ENCODE data around the gene PLEKHO2. TPM values are rescaled to one million over a fixed set of nuclear protein-coding genes. Genes with fewer than 3 reads are reported as not detected.

The PLEKHO2 gene
- total RNA-seq, 2 experiments from 2014 or later: 32.9 to 33.1 TPM

DNA sequence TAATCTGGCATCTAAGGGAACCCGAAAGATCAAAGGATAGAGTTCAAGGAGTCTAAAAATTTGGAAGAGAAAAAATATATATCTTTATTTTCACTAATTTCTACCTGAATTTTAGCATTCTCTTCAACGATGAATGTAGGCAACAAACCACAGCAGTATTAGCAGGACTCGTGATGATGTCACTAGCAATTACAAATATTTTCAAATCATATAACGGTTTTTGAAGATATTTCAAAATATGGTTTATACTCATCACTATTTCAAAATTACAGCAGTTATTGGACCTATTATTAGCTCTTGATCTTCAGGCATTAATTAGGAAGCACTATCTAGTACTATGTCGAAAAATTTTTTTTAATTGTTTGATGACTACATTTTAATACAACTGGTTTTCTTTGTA lies 43.0 kb downstream of the PLEKHO2 start:
- POLR2A ChIA-PET: interaction anchor here (1.0 to 7.6 kb wide), 3 partner anchors 8 to 39 kb away, joined by 3 to 182 read pairs (median 3); no protein-coding TSS in a partner anchor
- Mint-ChIP-seq H3K27me3 (no peaks in the 10 kb centered on the region), H3K4me3 (no peak overlapping the region), H3K4me1 (peaks cover 38% of the 10 kb centered on the region), H3K9me3 (no peaks in the 10 kb centered on the region), H3K27ac (no peak overlapping the region), H3K36me3 (ENCODE audit: low read depth) (no peaks in the 10 kb centered on the region)
- CTCF ChIA-PET: interaction anchor here (5.8 kb wide), 1 partner anchor 9 kb away, joined by 48 read pairs; no protein-coding TSS in a partner anchor
- DNase-seq: no peak

GRCh38 chr15:64888336-64888735 lies 46.6 kb downstream of the PLEKHO2 start:
- ChIA-PET POLR2A (interaction anchor here (0.8 to 1.2 kb wide), 4 partner anchors 8 to 23 kb away, joined by 3 to 6 read pairs (median 3); no protein-coding TSS in a partner anchor), CTCF (interaction anchor here (0.5 to 2.8 kb wide), 2 partner anchors 15 to 52 kb away, joined by 6 to 9 read pairs; no protein-coding TSS in a partner anchor)
- H3K9me3 Mint-ChIP-seq: no peaks in the 10 kb centered on the region
- H3K27me3 Mint-ChIP-seq: no peaks in the 10 kb centered on the region
- DNase-seq: no peak
- H3K36me3 Mint-ChIP-seq (ENCODE audit: low read depth): peaks cover 4% of the 10 kb centered on the region
- no peak overlapping the region for H3K27ac Mint-ChIP-seq
- H3K4me3 Mint-ChIP-seq: no peak overlapping the region
- H3K4me1 Mint-ChIP-seq: peaks cover 42% of the 10 kb centered on the region

GRCh38 chr15:64891561-64891960 lies 49.8 kb downstream of the PLEKHO2 start:
- no peak for DNase-seq
- Mint-ChIP-seq H3K4me3 (no peak overlapping the region), H3K27ac (peak overlapping the region; percentile 99), H3K36me3 (ENCODE audit: low read depth) (peaks cover 4% of the 10 kb centered on the region), H3K4me1 (peaks cover 54% of the 10 kb centered on the region), H3K27me3 (no peaks in the 10 kb centered on the region), H3K9me3 (no peaks in the 10 kb centered on the region)
- POLR2A ChIA-PET: interaction anchor here (0.6 to 6.3 kb wide), 11 partner anchors 8 to 109 kb away, joined by 3 to 182 read pairs (median 15); partner anchors contain the start of genes PIF1, PLEKHO2 and SPG21
- CTCF ChIA-PET: interaction anchor here (5.3 to 6.2 kb wide), 2 partner anchors 8 to 54 kb away, joined by 48 to 105 read pairs; no protein-coding TSS in a partner anchor

DNA sequence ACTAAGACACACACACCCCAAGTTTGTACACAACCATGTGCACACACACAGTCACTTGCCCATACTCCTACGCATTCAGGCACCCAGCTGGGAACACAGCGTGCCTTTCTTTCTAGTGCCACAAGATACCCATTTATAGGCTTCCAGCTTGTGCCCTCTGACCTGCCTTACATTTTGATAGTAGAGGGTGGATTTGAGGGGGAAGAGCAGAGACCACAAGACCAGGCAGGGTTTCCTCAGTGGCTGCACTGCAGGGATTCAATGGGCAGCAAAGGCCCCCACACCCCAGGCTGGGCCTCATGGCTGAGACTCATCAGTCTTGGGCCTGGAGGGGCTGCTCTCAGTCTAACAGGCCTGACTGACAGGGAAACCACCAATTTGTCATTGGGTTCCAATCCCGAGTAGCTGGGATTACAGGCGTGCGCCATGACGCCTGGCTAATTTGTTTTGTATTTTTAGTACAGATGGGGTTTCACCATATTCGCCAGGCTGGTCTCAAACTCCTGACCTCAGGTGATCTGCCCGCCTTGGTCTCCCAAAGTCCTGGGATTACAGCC lies 51.2 kb downstream of the PLEKHO2 start:
- Mint-ChIP-seq H3K4me3 (peak overlapping the region; percentile 82), H3K9me3 (no peaks in the 10 kb centered on the region), H3K4me1 (peaks cover 67% of the 10 kb centered on the region), H3K36me3 (ENCODE audit: low read depth) (peaks cover 10% of the 10 kb centered on the region), H3K27ac (peak overlapping the region; percentile 99), H3K27me3 (no peaks in the 10 kb centered on the region)
- DNase-seq: peak; percentile 45
- ChIA-PET CTCF (interaction anchor here (2.6 to 6.2 kb wide), 6 partner anchors 9 to 84 kb away, joined by 10 to 105 read pairs (median 28); no protein-coding TSS in a partner anchor), POLR2A (interaction anchor here (0.6 to 6.3 kb wide), 25 partner anchors 9 to 1612 kb away, joined by 3 to 182 read pairs (median 13); partner anchors contain the start of genes CIAO2A, PARP16, PIF1 and PLEKHO2)

GRCh38 chr15:64893481-64894394 lies 52.0 kb downstream of the PLEKHO2 start:
- POLR2A ChIA-PET: interaction anchor here (0.7 to 6.3 kb wide), 45 partner anchors 10 to 1703 kb away, joined by 3 to 182 read pairs (median 5); partner anchors contain the start of genes ANKDD1A, CIAO2A, PARP16 and PIF1
- Mint-ChIP-seq H3K4me1 (peaks cover 72% of the 10 kb centered on the region), H3K4me3 (peak overlapping the region; percentile 82), H3K9me3 (no peaks in the 10 kb centered on the region), H3K36me3 (ENCODE audit: low read depth) (peaks cover 15% of the 10 kb centered on the region), H3K27ac (peak overlapping the region; percentile 99), H3K27me3 (no peaks in the 10 kb centered on the region)
- CTCF ChIA-PET: interaction anchor here (0.8 to 6.2 kb wide), 16 partner anchors 10 to 203 kb away, joined by 3 to 105 read pairs (median 8); partner anchors contain the start of gene PIF1
- DNase-seq: peak; percentile 98

- Mint-ChIP-seq H3K4me3 (peak overlapping the region; percentile 82), H3K4me1 (peaks cover 75% of the 10 kb centered on the region), H3K27ac (peak overlapping the region; percentile 99), H3K36me3 (ENCODE audit: low read depth) (peaks cover 20% of the 10 kb centered on the region), H3K9me3 (no peaks in the 10 kb centered on the region), H3K27me3 (no peaks in the 10 kb centered on the region)
- CTCF ChIA-PET: interaction anchor here (0.6 to 6.2 kb wide), 20 partner anchors 11 to 204 kb away, joined by 3 to 105 read pairs (median 6); partner anchors contain the start of gene PIF1
- POLR2A ChIA-PET: interaction anchor here (0.6 to 6.3 kb wide), 47 partner anchors 10 to 1704 kb away, joined by 3 to 182 read pairs (median 4); partner anchors contain the start of genes ANKDD1A, CIAO2A, PARP16 and PIF1
- peak; percentile 94 for DNase-seq
Observed at GRCh38 chr15:64894395-64895056, 52.8 kb downstream of the PLEKHO2 start.

- Mint-ChIP-seq H3K36me3 (ENCODE audit: low read depth) (peaks cover 20% of the 10 kb centered on the region), H3K27ac (peak overlapping the region; percentile 99), H3K4me3 (peak overlapping the region; percentile 82), H3K4me1 (peaks cover 75% of the 10 kb centered on the region), H3K9me3 (no peaks in the 10 kb centered on the region), H3K27me3 (no peaks in the 10 kb centered on the region)
- CTCF ChIA-PET: interaction anchor here (0.6 to 6.2 kb wide), 17 partner anchors 10 to 205 kb away, joined by 3 to 105 read pairs (median 6); partner anchors contain the start of gene PIF1
- DNase-seq: peak; percentile 52
- POLR2A ChIA-PET: interaction anchor here (0.7 to 6.3 kb wide), 26 partner anchors 9 to 896 kb away, joined by 3 to 182 read pairs (median 14); partner anchors contain the start of genes ANKDD1A, CIAO2A, PARP16 and PIF1
Observed at GRCh38 chr15:64895285-64896065, 53.8 kb downstream of the PLEKHO2 start.

DNA sequence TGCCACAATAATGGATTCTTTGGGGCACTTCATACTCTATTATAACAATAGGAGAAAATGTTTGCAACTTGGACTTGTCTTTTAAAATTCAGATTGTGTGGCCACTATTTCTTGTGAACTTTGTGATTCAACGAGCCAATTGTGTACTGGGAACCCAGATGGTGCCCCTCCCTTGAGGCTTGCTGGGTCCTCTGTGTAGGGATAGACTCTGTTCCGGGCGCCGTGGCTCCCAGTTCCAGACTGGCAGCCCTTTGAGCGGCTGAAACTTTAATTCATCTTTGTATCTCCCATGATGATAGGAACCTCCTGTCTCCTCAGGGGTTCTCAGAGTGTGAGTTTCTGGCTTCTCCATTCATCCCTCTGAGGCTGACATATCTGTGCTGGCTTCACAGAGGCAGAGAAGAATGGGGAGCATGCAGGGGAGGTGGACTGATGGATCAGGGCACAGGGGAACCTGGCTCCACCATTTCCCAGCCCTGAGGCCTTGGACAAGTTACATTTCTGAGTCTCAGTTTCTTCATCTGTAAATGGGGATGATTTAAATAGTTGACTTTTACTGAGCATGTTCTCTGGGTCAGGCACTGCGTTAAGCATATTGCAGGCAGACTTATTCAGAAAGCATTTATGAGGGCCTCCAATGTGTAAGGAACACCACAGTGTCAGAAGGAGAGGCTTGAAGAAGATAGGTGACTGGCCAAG lies 54.8 kb downstream of the PLEKHO2 start:
- no peaks in the 10 kb centered on the region for H3K27me3 Mint-ChIP-seq
- H3K4me1 Mint-ChIP-seq: peaks cover 72% of the 10 kb centered on the region
- peak overlapping the region; percentile 99 for H3K27ac Mint-ChIP-seq
- POLR2A ChIA-PET: interaction anchor here (0.9 to 6.3 kb wide), 4 partner anchors 13 to 408 kb away, joined by 3 to 182 read pairs (median 36); partner anchors contain the start of gene RNU5B-1
- CTCF ChIA-PET: interaction anchor here (5.3 to 6.2 kb wide), 2 partner anchors 13 to 59 kb away, joined by 48 to 105 read pairs; no protein-coding TSS in a partner anchor
- H3K36me3 Mint-ChIP-seq (ENCODE audit: low read depth): peaks cover 27% of the 10 kb centered on the region
- peaks cover 7% of the 10 kb centered on the region for H3K9me3 Mint-ChIP-seq
- DNase-seq: no peak
- peak overlapping the region; percentile 82 for H3K4me3 Mint-ChIP-seq

GRCh38 chr15:64897345-64897985 lies 55.8 kb downstream of the PLEKHO2 start:
- ChIA-PET CTCF (interaction anchor here (6.2 kb wide), 1 partner anchor 60 kb away, joined by 105 read pairs; no protein-coding TSS in a partner anchor), POLR2A (interaction anchor here (0.8 to 6.2 kb wide), 5 partner anchors 17 to 407 kb away, joined by 3 to 69 read pairs (median 3); partner anchors contain the start of genes PIF1 and RNU5B-1)
- Mint-ChIP-seq H3K27ac (peak overlapping the region; percentile 54), H3K36me3 (ENCODE audit: low read depth) (peaks cover 32% of the 10 kb centered on the region), H3K4me1 (peaks cover 72% of the 10 kb centered on the region), H3K9me3 (peaks cover 7% of the 10 kb centered on the region), H3K27me3 (no peaks in the 10 kb centered on the region), H3K4me3 (peak overlapping the region; percentile 4)
- DNase-seq: no peak

GRCh38 chr15:64898406-64898805 lies 56.7 kb downstream of the PLEKHO2 start:
- CTCF ChIA-PET: no interaction called here
- H3K9me3 Mint-ChIP-seq: peaks cover 7% of the 10 kb centered on the region
- H3K27me3 Mint-ChIP-seq: no peaks in the 10 kb centered on the region
- H3K36me3 Mint-ChIP-seq (ENCODE audit: low read depth): peaks cover 30% of the 10 kb centered on the region
- POLR2A ChIA-PET: interaction anchor here (1.0 kb wide), 1 partner anchor 18 kb away, joined by 3 read pairs; no protein-coding TSS in a partner anchor
- H3K4me3 Mint-ChIP-seq: no peak overlapping the region
- DNase-seq: no peak
- no peak overlapping the region for H3K27ac Mint-ChIP-seq
- peaks cover 72% of the 10 kb centered on the region for H3K4me1 Mint-ChIP-seq

Measured in activated CD4-positive, alpha-beta memory T cell treated with anti-CD3 and anti-CD28 coated beads, Interleukin-2, amount 10 ng/mL, durations not matched to agents 7 days and 5 days (primary cell).